ENCODE measurements around the gene IDUA. TPM values are rescaled to one million over a fixed set of nuclear protein-coding genes. Genes with fewer than 3 reads are reported as not detected.

IDUA gene
- total RNA-seq, 1 donor from 2014 or later, result 7.1 TPM

DNA sequence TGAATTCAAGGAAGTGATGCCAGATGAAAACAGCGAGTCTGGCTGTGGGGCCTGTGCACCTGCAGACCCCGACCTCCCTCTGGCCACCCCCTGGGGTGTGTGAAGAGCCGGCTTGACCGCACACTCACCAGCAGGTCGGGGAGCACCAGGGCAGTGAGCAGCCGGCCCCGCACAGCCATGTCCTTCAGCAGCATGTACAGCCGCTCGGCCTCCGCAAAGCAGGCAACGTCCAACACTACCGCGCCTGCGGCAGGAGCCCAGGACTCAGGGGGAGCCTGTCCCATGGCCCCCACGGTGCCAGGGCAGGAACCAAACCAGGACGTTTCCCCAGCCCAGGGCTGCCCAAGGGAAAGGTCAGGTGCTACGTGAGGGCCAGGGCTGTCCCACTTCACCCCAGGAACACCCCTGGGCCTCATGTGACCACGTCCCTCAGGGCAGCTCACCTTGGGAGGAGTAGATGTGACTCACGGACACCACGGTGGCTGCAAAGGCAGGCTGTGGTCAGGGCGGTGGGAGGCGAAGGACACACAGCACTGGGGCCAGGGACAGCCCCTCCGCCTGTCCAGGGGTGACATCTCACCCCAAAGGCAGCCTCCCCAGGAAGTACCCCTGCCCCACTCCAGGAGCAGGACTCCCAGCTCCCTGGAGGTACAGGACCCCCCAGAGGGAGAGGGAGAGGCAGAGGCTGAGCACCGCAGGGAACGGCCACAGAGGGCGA lies 21.6 kb upstream of the IDUA start:
- H3K4me3 ChIP-seq (ENCODE audit: low read depth, low read length), result no peak overlapping the region
- H3K36me3 ChIP-seq (ENCODE audit: control insufficient read depth, insufficient read depth, low read length), result no peaks in the 10 kb centered on the region
- H3K27me3 ChIP-seq (ENCODE audit: control insufficient read depth, insufficient read depth, low read length), result peaks cover 10% of the 10 kb centered on the region
- DNase-seq (ENCODE audit: low read depth), result no peak
- TF ChIP-seq, protein P1, sequence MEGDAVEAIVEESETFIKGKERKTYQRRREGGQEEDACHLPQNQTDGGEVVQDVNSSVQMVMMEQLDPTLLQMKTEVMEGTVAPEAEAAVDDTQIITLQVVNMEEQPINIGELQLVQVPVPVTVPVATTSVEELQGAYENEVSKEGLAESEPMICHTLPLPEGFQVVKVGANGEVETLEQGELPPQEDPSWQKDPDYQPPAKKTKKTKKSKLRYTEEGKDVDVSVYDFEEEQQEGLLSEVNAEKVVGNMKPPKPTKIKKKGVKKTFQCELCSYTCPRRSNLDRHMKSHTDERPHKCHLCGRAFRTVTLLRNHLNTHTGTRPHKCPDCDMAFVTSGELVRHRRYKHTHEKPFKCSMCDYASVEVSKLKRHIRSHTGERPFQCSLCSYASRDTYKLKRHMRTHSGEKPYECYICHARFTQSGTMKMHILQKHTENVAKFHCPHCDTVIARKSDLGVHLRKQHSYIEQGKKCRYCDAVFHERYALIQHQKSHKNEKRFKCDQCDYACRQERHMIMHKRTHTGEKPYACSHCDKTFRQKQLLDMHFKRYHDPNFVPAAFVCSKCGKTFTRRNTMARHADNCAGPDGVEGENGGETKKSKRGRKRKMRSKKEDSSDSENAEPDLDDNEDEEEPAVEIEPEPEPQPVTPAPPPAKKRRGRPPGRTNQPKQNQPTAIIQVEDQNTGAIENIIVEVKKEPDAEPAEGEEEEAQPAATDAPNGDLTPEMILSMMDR (IDR thresholded peaks at IDR 0.05; ENCODE audit: insufficient read depth, low read length, poor library complexity, severe bottlenecking), result no peak

DNA sequence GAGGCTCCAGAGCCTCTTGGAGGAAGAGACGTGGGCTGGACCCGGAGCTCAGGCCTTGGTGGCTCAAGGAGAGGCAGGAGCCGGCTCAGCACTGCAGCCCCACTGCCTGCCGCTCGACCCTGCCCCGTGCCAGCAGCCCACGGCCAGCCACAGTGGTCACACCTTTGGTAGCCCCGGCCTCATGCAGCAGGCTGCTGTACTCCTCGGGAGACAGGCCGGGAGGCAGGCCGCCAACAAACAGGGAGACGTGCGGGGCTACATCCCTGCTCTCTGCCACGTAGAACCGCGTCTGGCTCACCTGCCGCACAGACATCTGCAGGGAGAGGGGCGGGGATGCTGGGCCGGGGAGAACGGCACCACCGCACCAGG lies 21.1 kb upstream of the IDUA start:
- no peaks in the 10 kb centered on the region for H3K36me3 ChIP-seq (ENCODE audit: control insufficient read depth, insufficient read depth, low read length)
- peaks cover 10% of the 10 kb centered on the region for H3K27me3 ChIP-seq (ENCODE audit: control insufficient read depth, insufficient read depth, low read length)
- DNase-seq (ENCODE audit: low read depth), result no peak
- TF ChIP-seq, protein P1 (IDR thresholded peaks at IDR 0.05; ENCODE audit: insufficient read depth, low read length, poor library complexity, severe bottlenecking), result no peak
- no peak overlapping the region for H3K4me3 ChIP-seq (ENCODE audit: low read depth, low read length)

DNA sequence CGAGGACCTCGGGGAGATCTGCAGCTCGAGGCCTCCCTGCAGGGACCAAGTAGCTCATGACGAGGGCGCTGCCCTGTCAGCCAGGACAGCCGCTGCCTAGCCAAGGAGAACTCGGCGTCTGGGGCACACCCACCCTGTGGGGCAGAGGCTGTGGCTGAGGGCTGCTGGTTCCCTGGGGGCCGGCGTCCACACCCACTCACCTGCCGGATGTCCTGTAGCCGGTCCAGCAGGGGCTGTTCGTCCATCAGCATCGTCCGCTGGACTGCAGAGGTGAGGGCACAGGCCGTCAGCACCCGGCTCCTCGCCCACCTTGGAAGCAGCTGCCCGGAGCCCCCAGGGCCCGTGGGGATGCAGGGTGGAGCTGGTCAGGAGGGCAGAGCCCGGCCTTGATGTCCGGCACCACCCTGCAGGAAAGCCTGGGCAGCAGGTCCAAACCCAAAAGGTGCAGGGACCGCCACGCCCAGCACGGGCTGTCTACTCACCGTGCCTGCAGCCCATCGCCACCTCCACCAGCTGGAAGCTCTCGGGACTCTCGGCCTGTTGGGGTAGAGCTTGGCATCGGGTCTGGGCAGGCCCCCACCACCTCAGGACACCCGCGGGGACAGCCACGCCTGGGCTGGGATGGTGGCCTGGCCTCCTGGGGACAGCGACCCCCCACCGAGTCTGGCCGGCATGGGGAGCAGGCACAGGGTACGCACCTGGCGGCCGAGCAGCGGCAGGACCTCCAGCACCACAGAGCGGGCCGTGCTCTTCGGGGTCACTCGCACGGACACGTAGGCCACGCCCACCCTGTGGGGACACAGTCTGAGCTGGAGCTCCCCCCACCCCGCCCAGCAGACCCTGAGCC lies 20.4 kb upstream of the IDUA start:
- no peak overlapping the region for H3K4me3 ChIP-seq (ENCODE audit: low read depth, low read length)
- no peaks in the 10 kb centered on the region for H3K36me3 ChIP-seq (ENCODE audit: control insufficient read depth, insufficient read depth, low read length)
- TF ChIP-seq, protein P1 (IDR thresholded peaks at IDR 0.05; ENCODE audit: insufficient read depth, low read length, poor library complexity, severe bottlenecking), result no peak
- no peak for DNase-seq (ENCODE audit: low read depth)
- H3K27me3 ChIP-seq (ENCODE audit: control insufficient read depth, insufficient read depth, low read length), result peaks cover 10% of the 10 kb centered on the region

DNA sequence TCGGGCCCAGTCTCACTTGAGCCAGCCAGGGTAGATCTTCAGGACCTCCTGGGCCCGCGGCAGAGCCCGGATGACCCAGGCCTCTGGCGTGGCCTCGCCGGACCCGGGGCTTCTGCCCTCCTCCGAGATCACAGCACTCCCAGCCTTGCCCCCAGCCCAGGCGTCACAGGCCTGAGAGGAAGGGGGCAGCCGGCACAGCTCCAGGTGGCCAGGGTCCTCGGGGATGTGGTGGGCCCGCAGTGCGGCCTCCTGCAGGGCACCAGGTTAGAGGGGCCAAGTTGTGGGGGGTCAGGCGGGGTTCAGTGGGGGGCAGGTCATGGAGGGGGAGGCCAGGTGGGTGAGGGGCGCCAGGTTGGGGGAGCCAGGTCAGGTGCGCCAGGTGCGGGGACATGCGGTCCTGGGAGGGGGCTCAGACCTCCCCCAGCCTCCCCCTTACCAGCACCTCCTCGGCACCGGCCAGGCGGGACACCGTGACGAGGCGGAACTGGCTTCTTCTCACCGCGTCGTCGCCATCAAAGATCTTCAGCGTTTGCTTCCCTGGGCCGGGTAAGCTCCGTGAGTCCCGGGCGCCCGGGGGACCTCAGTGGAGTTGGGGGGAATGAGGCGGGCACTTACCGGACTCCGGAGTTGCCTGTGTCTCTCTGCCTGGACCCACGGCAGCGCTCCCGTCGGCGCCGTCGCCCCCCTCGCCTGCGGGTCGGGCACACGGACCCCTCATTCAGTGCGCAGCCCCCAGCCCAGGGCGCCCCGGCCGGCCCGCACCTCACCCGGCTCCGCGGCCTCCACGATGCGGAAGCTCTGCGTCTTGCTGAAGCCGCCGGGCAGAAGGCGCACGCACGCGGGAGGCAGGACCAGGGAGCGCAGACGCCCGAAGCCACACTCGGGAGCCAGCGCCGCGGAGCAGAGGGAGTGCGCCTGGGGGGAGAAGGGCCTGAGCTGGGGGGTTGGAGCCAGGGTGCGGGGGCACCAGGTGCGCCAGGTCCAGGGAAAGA lies 19.4 kb upstream of the IDUA start:
- Histone ChIP-seq H3K27me3 (ENCODE audit: control insufficient read depth, insufficient read depth, low read length) (peaks cover 10% of the 10 kb centered on the region), H3K4me3 (ENCODE audit: low read depth, low read length) (no peak overlapping the region), H3K36me3 (ENCODE audit: control insufficient read depth, insufficient read depth, low read length) (no peaks in the 10 kb centered on the region)
- no peak for DNase-seq (ENCODE audit: low read depth)
- TF ChIP-seq, protein P1 (IDR thresholded peaks at IDR 0.05; ENCODE audit: insufficient read depth, low read length, poor library complexity, severe bottlenecking), result no peak

DNA sequence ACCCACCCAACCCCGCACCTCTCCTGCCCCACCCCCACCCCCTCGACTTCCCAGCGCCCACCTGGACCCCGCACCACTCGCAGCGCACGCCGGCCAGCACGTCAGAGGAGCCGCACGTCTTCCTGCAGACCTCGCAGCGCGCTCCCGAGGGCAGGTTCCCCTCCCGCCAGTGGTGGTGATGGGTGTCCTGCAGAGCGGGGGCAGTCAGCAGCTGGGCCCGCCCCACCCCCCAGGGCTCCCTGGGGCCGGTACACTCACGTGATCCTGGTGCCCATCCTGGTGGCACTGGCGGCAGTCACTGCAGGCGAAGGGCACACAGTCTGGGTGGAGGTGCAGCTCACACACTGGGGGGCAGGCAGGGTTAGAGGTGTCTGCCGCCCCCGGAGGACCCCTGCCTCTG lies 18.6 kb upstream of the IDUA start:
- TF ChIP-seq, protein P1 (IDR thresholded peaks at IDR 0.05; ENCODE audit: insufficient read depth, low read length, poor library complexity, severe bottlenecking), result no peak
- Histone ChIP-seq H3K4me3 (ENCODE audit: low read depth, low read length) (no peak overlapping the region), H3K27me3 (ENCODE audit: control insufficient read depth, insufficient read depth, low read length) (peaks cover 10% of the 10 kb centered on the region), H3K36me3 (ENCODE audit: control insufficient read depth, insufficient read depth, low read length) (no peaks in the 10 kb centered on the region)
- DNase-seq (ENCODE audit: low read depth), result no peak

Data from kidney epithelial cell (primary cell).